A673 (cell line): ENCODE data around the gene CMPK1. TPM values are rescaled to one million over a fixed set of nuclear protein-coding genes. Genes with fewer than 3 reads are reported as not detected.

Experiments used
- BruUV-seq: library from RNA; stranded (reverse); fragments of 400-500 nt; replicated peaks from 2 replicates; lab custom pipeline; 2021; lab: Mats Ljungman, UMichigan
- CTCF ChIA-PET: fragments of 300-600 bp; sonication (Branson Sonifier 250); formaldehyde crosslinking; loops from one replicate; lab custom pipeline; 2022; ENCODE audit warnings: antibody characterized with exemption; lab: Charles Lee
- POLR2A ChIA-PET: fragments of 300-600 bp; sonication (Branson Sonifier 250); formaldehyde crosslinking; loops from one replicate; lab custom pipeline; 2022; ENCODE audit warnings: antibody characterized with exemption; ENCODE audit not compliant: low non-redundant PET; lab: Charles Lee
- DNase-seq: peaks from one replicate; pipeline ENCODE4 v3.0.0-alpha.2; 2015; ENCODE audit warnings: low spot score
- H3K27ac ChIP-seq: fragments of 200-600 bp; sonication (generic); 2 replicates; pipeline ENCODE4 v1.5.1; 2016; ENCODE audit warnings: mixed run types, low read depth, mild to moderate bottlenecking, mixed read lengths, antibody characterized with exemption, low read length; ENCODE audit not compliant: poor library complexity, severe bottlenecking
- H3K27me3 ChIP-seq: fragments of 200-600 bp; sonication (generic); replicated peaks from 2 replicates; pipeline ENCODE4 v1.6.1; 2017; ENCODE audit warnings: mixed run types, low read depth, mild to moderate bottlenecking, mixed read lengths, antibody characterized with exemption, low read length; ENCODE audit not compliant: insufficient read depth, poor library complexity
- H3K36me3 ChIP-seq: fragments of 200-600 bp; sonication (generic); 2 replicates; pipeline ENCODE4 v1.6.1; 2016; ENCODE audit warnings: mixed run types, mild to moderate bottlenecking, mixed read lengths, antibody characterized with exemption, low read length; ENCODE audit not compliant: insufficient read depth, poor library complexity, severe bottlenecking
- H3K4me1 ChIP-seq: fragments of 200-600 bp; sonication (generic); 2 replicates; pipeline ENCODE4 v1.6.1; 2017; ENCODE audit warnings: mixed run types, mild to moderate bottlenecking, mixed read lengths, antibody characterized with exemption, low read length; ENCODE audit not compliant: insufficient read depth, poor library complexity, severe bottlenecking
- H3K4me3 ChIP-seq: fragments of 200-600 bp; sonication (generic); 2 replicates; pipeline ENCODE4 v1.5.1; 2016; ENCODE audit warnings: low read depth, mixed run types, mild to moderate bottlenecking, mixed read lengths, low read length; ENCODE audit not compliant: poor library complexity, severe bottlenecking
- H3K9me3 ChIP-seq: fragments of 200-600 bp; sonication (generic); 2 replicates; pipeline ENCODE4 v1.6.1; 2016; ENCODE audit warnings: mixed run types, low read depth, mild to moderate bottlenecking, mixed read lengths, antibody characterized with exemption, low read length; ENCODE audit not compliant: poor library complexity, severe bottlenecking
- EZH2 ChIP-seq: fragments of 200-600 bp; sonication (generic); IDR thresholded peaks from 2 replicates; pipeline ENCODE4 v1.6.1; 2017; ENCODE audit warnings: borderline replicate concordance, low read depth, mild to moderate bottlenecking, mixed read lengths, antibody characterized with exemption, low read length; ENCODE audit not compliant: poor library complexity, severe bottlenecking
- intact Hi-C: fragments of 100-400 bp; cut with micrococcal nuclease; formaldehyde crosslinking; loops from one replicate; pipeline ENCODE4 v1.10.0; 2022; ENCODE audit not compliant: unreplicated experiment
- total RNA-seq: library from RNA; stranded (reverse); gene quantifications from 2 replicates; pipeline ENCODE4 v1.2.3, GENCODE V29; 2021
- TF ChIP-seq, protein P1 (sequence below): fragments of 300-800, 200-600 bp; sonication (generic); conservative IDR thresholded peaks from 2 replicates; pipeline ENCODE4 v1.5.1; 2017; ENCODE audit warnings: low read depth, mild to moderate bottlenecking, antibody characterized with exemption, low read length, moderate library complexity, mixed read lengths

Gene CMPK1
- total RNA-seq, 1 experiment from 2014 or later = 69.4 TPM

DNA sequence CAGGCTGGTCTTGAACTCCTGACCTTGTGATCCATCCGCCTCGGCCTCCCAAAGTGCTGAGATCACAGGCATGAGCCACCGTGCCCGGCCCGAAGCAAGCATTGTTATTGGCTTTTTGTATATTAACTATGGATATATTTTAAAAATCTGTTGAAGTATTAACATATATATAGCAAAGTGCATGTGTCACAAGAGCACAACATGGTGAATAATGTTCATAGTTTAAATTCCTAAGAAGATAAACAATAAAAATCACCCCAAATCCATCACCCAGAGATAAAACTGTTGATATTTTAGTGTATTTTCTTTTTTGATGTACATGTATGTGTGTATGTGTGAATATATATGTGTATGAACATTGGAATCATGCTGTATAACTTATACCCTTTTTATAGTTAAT is 73.4 kb downstream of the CMPK1 start:
- TF ChIP-seq, protein P1, sequence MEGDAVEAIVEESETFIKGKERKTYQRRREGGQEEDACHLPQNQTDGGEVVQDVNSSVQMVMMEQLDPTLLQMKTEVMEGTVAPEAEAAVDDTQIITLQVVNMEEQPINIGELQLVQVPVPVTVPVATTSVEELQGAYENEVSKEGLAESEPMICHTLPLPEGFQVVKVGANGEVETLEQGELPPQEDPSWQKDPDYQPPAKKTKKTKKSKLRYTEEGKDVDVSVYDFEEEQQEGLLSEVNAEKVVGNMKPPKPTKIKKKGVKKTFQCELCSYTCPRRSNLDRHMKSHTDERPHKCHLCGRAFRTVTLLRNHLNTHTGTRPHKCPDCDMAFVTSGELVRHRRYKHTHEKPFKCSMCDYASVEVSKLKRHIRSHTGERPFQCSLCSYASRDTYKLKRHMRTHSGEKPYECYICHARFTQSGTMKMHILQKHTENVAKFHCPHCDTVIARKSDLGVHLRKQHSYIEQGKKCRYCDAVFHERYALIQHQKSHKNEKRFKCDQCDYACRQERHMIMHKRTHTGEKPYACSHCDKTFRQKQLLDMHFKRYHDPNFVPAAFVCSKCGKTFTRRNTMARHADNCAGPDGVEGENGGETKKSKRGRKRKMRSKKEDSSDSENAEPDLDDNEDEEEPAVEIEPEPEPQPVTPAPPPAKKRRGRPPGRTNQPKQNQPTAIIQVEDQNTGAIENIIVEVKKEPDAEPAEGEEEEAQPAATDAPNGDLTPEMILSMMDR = no peak
- TF ChIP-seq EZH2 = no peak
- Histone ChIP-seq H3K4me1 (no peaks in the 10 kb centered on the region), H3K4me3 (no peak overlapping the region), H3K36me3 (no peaks in the 10 kb centered on the region), H3K9me3 (no peaks in the 10 kb centered on the region), H3K27me3 (peaks cover 10% of the 10 kb centered on the region), H3K27ac (no peak overlapping the region)
- ChIA-PET POLR2A (no interaction called here), CTCF (no interaction called here)
- BruUV-seq = no TSS peak
- DNase-seq = no peak
- intact Hi-C loops = no loop called here

DNA sequence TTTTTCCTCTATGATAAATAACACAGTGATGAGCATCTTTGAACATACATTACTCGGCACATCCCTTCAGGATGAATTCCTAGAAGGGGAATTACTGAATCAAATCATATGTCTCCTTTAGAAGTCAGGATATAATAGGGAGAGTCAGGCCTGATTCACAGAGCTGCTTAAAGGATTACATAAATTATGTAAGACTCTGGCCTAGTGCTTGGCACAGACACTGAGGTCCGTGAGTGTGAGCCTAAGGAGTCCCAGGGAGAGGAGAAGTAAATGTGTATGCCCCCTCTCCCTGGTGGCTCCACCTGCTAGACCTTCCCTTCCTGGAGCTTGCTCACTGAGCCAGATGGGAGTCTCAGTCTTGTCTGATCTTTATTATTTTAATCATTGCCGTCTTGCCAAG is 73.9 kb downstream of the CMPK1 start:
- Histone ChIP-seq H3K27ac (no peak overlapping the region), H3K27me3 (peaks cover 7% of the 10 kb centered on the region), H3K4me3 (no peak overlapping the region), H3K36me3 (no peaks in the 10 kb centered on the region), H3K9me3 (no peaks in the 10 kb centered on the region), H3K4me1 (no peaks in the 10 kb centered on the region)
- intact Hi-C loops = no loop called here
- POLR2A ChIA-PET = no interaction called here
- no TSS peak for BruUV-seq
- TF ChIP-seq EZH2 = no peak
- TF ChIP-seq, protein P1 = no peak
- DNase-seq = no peak
- CTCF ChIA-PET = no interaction called here

DNA sequence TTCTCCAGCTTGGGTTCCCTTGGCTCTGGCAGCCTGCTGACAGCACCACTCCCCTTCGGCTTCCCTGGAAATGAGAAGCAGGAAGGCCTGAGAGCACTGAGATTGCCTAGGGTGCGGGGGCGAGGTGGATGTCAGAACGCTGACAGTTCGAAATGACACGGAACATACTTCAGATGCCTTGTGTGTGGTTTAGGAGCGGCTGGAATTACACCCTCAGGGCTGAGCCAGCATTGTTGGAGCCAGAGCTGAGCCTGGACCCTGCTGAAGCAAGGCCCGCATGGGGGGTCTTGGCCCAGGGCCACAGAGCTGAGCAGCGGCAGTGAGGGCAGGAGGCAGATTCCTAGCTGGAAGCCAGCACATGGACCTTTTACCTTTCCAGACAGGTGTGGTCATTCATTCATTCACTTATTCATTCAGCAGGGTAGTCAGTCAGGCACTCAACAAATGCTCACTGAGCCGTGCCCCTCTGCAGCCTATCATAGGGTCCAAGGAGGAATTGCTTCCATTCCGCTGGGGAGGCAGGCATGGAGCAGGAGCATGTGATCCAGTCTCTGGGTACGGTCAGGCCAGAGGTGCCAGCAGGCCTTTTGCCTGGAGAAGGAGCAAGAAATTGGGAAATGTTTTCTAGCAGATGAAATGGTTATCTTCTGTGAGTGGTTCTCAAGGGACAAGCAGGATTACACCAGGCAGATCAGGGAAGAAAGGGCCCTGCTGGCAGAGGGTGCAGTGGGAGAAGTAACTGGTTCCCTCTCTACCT is 75.9 kb downstream of the CMPK1 start:
- no peaks in the 10 kb centered on the region for H3K4me1 ChIP-seq
- TF ChIP-seq, protein P1 = no peak
- no peak for TF ChIP-seq EZH2
- H3K36me3 ChIP-seq = no peaks in the 10 kb centered on the region
- ChIA-PET POLR2A (no interaction called here), CTCF (interaction anchor here (0.6 kb wide), 1 partner anchor 99 kb away, joined by 4 read pairs; no protein-coding TSS in a partner anchor)
- no peak for DNase-seq
- no peaks in the 10 kb centered on the region for H3K9me3 ChIP-seq
- no TSS peak for BruUV-seq
- H3K27ac ChIP-seq = no peak overlapping the region
- peaks cover 13% of the 10 kb centered on the region for H3K27me3 ChIP-seq
- H3K4me3 ChIP-seq = no peak overlapping the region
- intact Hi-C loops = no loop called here
